ENCODE data around the gene FAM240B. TPM values are rescaled to one million over a fixed set of nuclear protein-coding genes. Genes with fewer than 3 reads are reported as not detected.

FAM240B gene
- total RNA-seq, 1 donor from 2014 or later: not detected

- intact Hi-C loops (cut with micrococcal nuclease): no loop called here
- H3K27me3 Mint-ChIP-seq: peaks cover 10% of the 10 kb centered on the region
- no peaks in the 10 kb centered on the region for H3K4me1 Mint-ChIP-seq
- DNase-seq: no peak
- no peaks in the 10 kb centered on the region for H3K36me3 Mint-ChIP-seq (ENCODE audit: low read depth)
- H3K4me3 Mint-ChIP-seq: no peak overlapping the region
- CTCF ChIA-PET: no interaction called here
- no peaks in the 10 kb centered on the region for H3K9me3 Mint-ChIP-seq
- no peak for TF ChIP-seq CTCF (IDR thresholded peaks at IDR 0.05)
- no peak overlapping the region for H3K27ac Mint-ChIP-seq
- POLR2A ChIA-PET: no interaction called here
- no peak for ATAC-seq (ENCODE audit: low read depth)
Observed at GRCh38 chr9:38707885-38708637, 11.9 kb downstream of the FAM240B start.

- H3K27ac Mint-ChIP-seq: no peak overlapping the region
- ChIA-PET POLR2A (no interaction called here), CTCF (no interaction called here)
- H3K36me3 Mint-ChIP-seq (ENCODE audit: low read depth): no peaks in the 10 kb centered on the region
- DNase-seq (no peak), ATAC-seq (ENCODE audit: low read depth) (no peak)
- intact Hi-C loops (cut with micrococcal nuclease): no loop called here
- no peak overlapping the region for H3K4me3 Mint-ChIP-seq
- no peak for TF ChIP-seq CTCF (IDR thresholded peaks at IDR 0.05)
- no peaks in the 10 kb centered on the region for H3K9me3 Mint-ChIP-seq
- H3K27me3 Mint-ChIP-seq: peaks cover 7% of the 10 kb centered on the region
- no peaks in the 10 kb centered on the region for H3K4me1 Mint-ChIP-seq
Observed at GRCh38 chr9:38706493-38706892, 13.4 kb downstream of the FAM240B start.

GRCh38 chr9:38705917-38706316, 14.0 kb downstream of the FAM240B start:
- DNase-seq: no peak
- Mint-ChIP-seq H3K27ac (no peak overlapping the region), H3K36me3 (ENCODE audit: low read depth) (no peaks in the 10 kb centered on the region), H3K9me3 (no peaks in the 10 kb centered on the region), H3K4me3 (no peak overlapping the region), H3K4me1 (no peaks in the 10 kb centered on the region), H3K27me3 (peaks cover 7% of the 10 kb centered on the region)
- no peak for TF ChIP-seq CTCF (IDR thresholded peaks at IDR 0.05)
- ChIA-PET POLR2A (no interaction called here), CTCF (no interaction called here)
- intact Hi-C loops (cut with micrococcal nuclease): no loop called here
- no peak for ATAC-seq (ENCODE audit: low read depth)

GRCh38 chr9:38700695-38701094, 19.2 kb downstream of the FAM240B start:
- DNase-seq (no peak), ATAC-seq (ENCODE audit: low read depth) (no peak)
- Mint-ChIP-seq H3K36me3 (ENCODE audit: low read depth) (no peaks in the 10 kb centered on the region), H3K4me3 (no peak overlapping the region), H3K4me1 (no peaks in the 10 kb centered on the region), H3K27me3 (peaks cover 7% of the 10 kb centered on the region), H3K27ac (no peak overlapping the region), H3K9me3 (no peaks in the 10 kb centered on the region)
- CTCF ChIA-PET: no interaction called here
- intact Hi-C loops (cut with micrococcal nuclease): no loop called here
- POLR2A ChIA-PET: no interaction called here
- no peak for TF ChIP-seq CTCF (IDR thresholded peaks at IDR 0.05)

GRCh38 chr9:38699337-38699736, 20.6 kb downstream of the FAM240B start:
- intact Hi-C loops (cut with micrococcal nuclease): no loop called here
- POLR2A ChIA-PET: no interaction called here
- no peak overlapping the region for H3K27ac Mint-ChIP-seq
- no peaks in the 10 kb centered on the region for H3K36me3 Mint-ChIP-seq (ENCODE audit: low read depth)
- DNase-seq: no peak
- CTCF ChIA-PET: no interaction called here
- TF ChIP-seq CTCF (IDR thresholded peaks at IDR 0.05): no peak
- peaks cover 9% of the 10 kb centered on the region for H3K27me3 Mint-ChIP-seq
- H3K4me1 Mint-ChIP-seq: no peaks in the 10 kb centered on the region
- ATAC-seq (ENCODE audit: low read depth): no peak
- H3K9me3 Mint-ChIP-seq: no peaks in the 10 kb centered on the region
- H3K4me3 Mint-ChIP-seq: no peak overlapping the region
